SU-DHL-6 (cell line): Measurements from ENCODE around the gene GDF7.

Experiments
- H2AFZ ChIP-seq: fragments of 200-600 bp; sonication (generic); 2 replicates; pipeline ENCODE4 v1.6.1; 2014; ENCODE audit warnings: low read depth, mild to moderate bottlenecking, moderate library complexity, mixed read lengths, antibody characterized with exemption, low read length; ENCODE audit not compliant: severe bottlenecking
- H3F3A ChIP-seq: fragments of 200-600 bp; shearing (Covaris generic); 2 replicates; pipeline ENCODE4 v1.6.0; 2016; ENCODE audit warnings: antibody characterized with exemption, mild to moderate bottlenecking; ENCODE audit not compliant: insufficient read depth
- H3K27ac ChIP-seq: fragments of 200-600 bp; sonication (generic); 2 replicates; pipeline ENCODE4 v1.5.1; 2016; ENCODE audit warnings: low read depth, mild to moderate bottlenecking, low read length, moderate library complexity, mixed read lengths
- H3K27me3 ChIP-seq: fragments of 200-600 bp; sonication (generic), shearing (Covaris generic); 2 replicates; pipeline ENCODE4 v1.6.0; 2014; ENCODE audit warnings: mild to moderate bottlenecking, low read length
- H3K36me3 ChIP-seq: fragments of 200-600 bp; sonication (generic); 2 replicates; pipeline ENCODE4 v1.6.1; 2014; ENCODE audit warnings: mild to moderate bottlenecking, low read length, mixed read lengths
- H3K4me2 ChIP-seq: fragments of 300-600, 200-600 bp; shearing (Covaris generic), sonication (generic); 2 replicates; pipeline ENCODE4 v1.6.0; 2014; ENCODE audit warnings: low read length, low read depth, mild to moderate bottlenecking; ENCODE audit not compliant: poor library complexity, severe bottlenecking
- H3K4me3 ChIP-seq: fragments of 200-600 bp; sonication (generic); 2 replicates; pipeline ENCODE4 v1.5.1; 2014; ENCODE audit warnings: antibody characterized with exemption, low read length, mild to moderate bottlenecking, mixed read lengths; ENCODE audit not compliant: insufficient read depth, poor library complexity, severe bottlenecking
- H3K79me2 ChIP-seq: fragments of 200-600 bp; sonication (generic); 2 replicates; pipeline ENCODE4 v1.6.1; 2014; ENCODE audit warnings: mild to moderate bottlenecking, low read length, moderate library complexity; ENCODE audit not compliant: insufficient read depth
- H3K9ac ChIP-seq: fragments of 200-600 bp; sonication (generic); 2 replicates; pipeline ENCODE4 v1.7.0; 2014; ENCODE audit warnings: mild to moderate bottlenecking, low read length
- H3K9me2 ChIP-seq: fragments of 200-600 bp; sonication (generic); replicated peaks from 2 replicates; pipeline ENCODE4 v1.6.1; 2014; ENCODE audit warnings: low read length; ENCODE audit not compliant: insufficient read depth
- H3K9me3 ChIP-seq: fragments of 200-600 bp; sonication (generic); 2 replicates; pipeline ENCODE4 v1.6.1; 2014; ENCODE audit warnings: low read length, mixed read lengths; ENCODE audit not compliant: insufficient read depth
- H4K20me1 ChIP-seq: fragments of 200-600 bp; sonication (generic); 2 replicates; pipeline ENCODE4 v1.6.1; 2014; ENCODE audit warnings: low read depth, mild to moderate bottlenecking, antibody characterized with exemption, low read length, moderate library complexity, mixed read lengths
- CTCF ChIP-seq: fragments of 200-600 bp; sonication (generic); IDR thresholded peaks from one replicate; pipeline ENCODE4 v1.5.1; 2017; ENCODE audit warnings: antibody characterized with exemption, mild to moderate bottlenecking, low read length, moderate library complexity; ENCODE audit not compliant: insufficient read depth, poor library complexity, severe bottlenecking
- EZH2phosphoT487 ChIP-seq: fragments of 200-600 bp; sonication (generic), shearing (Covaris generic); conservative IDR thresholded peaks from 2 replicates; pipeline ENCODE4 v1.6.1; 2018; ENCODE audit warnings: mild to moderate bottlenecking, antibody characterized with exemption, low read length, moderate library complexity, mixed read lengths

Gene GDF7

GRCh38 chr2:20618886-20619521, 47.9 kb upstream of the GDF7 start:
- Histone ChIP-seq H3K4me3 (no peak overlapping the region), H3K36me3 (no peaks in the 10 kb centered on the region), H3F3A (no peaks in the 10 kb centered on the region), H3K9me2 (no peaks in the 10 kb centered on the region), H2AFZ (no peak overlapping the region), H3K27me3 (no peaks in the 10 kb centered on the region), H3K4me2 (no peak overlapping the region), H4K20me1 (no peaks in the 10 kb centered on the region), H3K9ac (no peak overlapping the region), H3K27ac (no peak overlapping the region), H3K79me2 (no peaks in the 10 kb centered on the region), H3K9me3 (no peaks in the 10 kb centered on the region)
- TF ChIP-seq EZH2phosphoT487 (no peak), CTCF (no peak)

GRCh38 chr2:20619624-20620024, 47.3 kb upstream of the GDF7 start:
- H3K9ac ChIP-seq: no peak overlapping the region
- H3K9me3 ChIP-seq: no peaks in the 10 kb centered on the region
- no peaks in the 10 kb centered on the region for H3K79me2 ChIP-seq
- no peak overlapping the region for H2AFZ ChIP-seq
- no peak overlapping the region for H3K4me2 ChIP-seq
- H3K9me2 ChIP-seq: no peaks in the 10 kb centered on the region
- H3K27me3 ChIP-seq: no peaks in the 10 kb centered on the region
- TF ChIP-seq CTCF (no peak), EZH2phosphoT487 (no peak)
- no peaks in the 10 kb centered on the region for H3K36me3 ChIP-seq
- H3K4me3 ChIP-seq: no peak overlapping the region
- H4K20me1 ChIP-seq: no peaks in the 10 kb centered on the region
- H3K27ac ChIP-seq: no peak overlapping the region
- H3F3A ChIP-seq: no peaks in the 10 kb centered on the region

GRCh38 chr2:20620271-20620681, 46.7 kb upstream of the GDF7 start:
- H3K4me3 ChIP-seq: no peak overlapping the region
- H3K4me2 ChIP-seq: no peak overlapping the region
- H3K36me3 ChIP-seq: no peaks in the 10 kb centered on the region
- no peaks in the 10 kb centered on the region for H3K79me2 ChIP-seq
- no peak overlapping the region for H3K27ac ChIP-seq
- no peaks in the 10 kb centered on the region for H3K27me3 ChIP-seq
- no peaks in the 10 kb centered on the region for H3K9me2 ChIP-seq
- no peaks in the 10 kb centered on the region for H3F3A ChIP-seq
- no peak overlapping the region for H3K9ac ChIP-seq
- H2AFZ ChIP-seq: no peak overlapping the region
- H4K20me1 ChIP-seq: no peaks in the 10 kb centered on the region
- H3K9me3 ChIP-seq: no peaks in the 10 kb centered on the region
- TF ChIP-seq CTCF (no peak), EZH2phosphoT487 (no peak)
